Stimulated activated CD4-positive, alpha-beta T cell treated with anti-CD3 and anti-CD28 coated beads, Interleukin-2, amount 100 ng/mL, for 48 hours (primary cell): Measurements from ENCODE around the gene GALNTL6.
"Not testable (repeated sequence)": the region's sequence is repeated elsewhere in the genome, so short reads cannot be mapped to it uniquely, and the experiment has no call there.

Source experiments
- DNase-seq, 2 donors: peaks; one replicate each; pipeline ENCODE4 v3.0.0-alpha.2; 2020

Gene GALNTL6

DNA sequence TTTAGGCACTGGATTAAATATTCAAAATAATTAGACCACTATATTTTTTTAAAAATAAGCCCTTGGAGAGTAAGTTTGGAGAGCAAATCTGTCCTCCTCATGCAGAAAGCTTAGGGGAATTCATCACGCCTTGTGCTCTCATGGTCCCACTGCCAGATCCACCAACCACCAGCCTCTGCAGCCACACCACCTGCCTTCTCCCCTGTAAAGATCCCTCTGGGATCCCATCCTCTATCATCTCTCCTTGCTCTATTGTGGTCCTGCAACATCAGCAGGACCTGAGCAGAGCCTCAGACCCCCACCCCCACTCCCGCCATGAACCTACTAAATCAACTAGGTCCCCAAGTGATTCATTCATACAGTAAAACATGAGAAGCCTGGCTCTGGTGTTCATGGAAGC, 872.8 kb downstream of the GALNTL6 start:
- DNase-seq = no peak

DNA sequence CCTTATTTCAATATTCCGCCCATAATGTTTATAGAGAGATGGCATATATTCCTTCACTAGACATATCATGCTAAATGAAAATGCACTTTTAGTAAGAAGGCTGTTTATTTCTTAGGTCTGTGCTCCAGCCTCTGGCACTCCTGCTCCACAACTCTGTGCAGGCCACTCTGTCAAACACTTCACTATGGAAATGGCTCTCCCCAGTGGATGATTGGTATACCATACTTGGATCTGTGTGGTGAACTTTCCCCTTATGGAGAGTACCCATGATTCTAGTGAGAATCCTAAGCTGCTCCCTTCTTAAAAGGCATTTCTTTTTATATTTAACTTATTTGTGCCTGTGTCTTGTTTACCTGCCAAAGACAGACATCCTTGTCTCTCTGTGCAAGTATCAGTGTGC, 875.3 kb downstream of the GALNTL6 start:
- DNase-seq = no peak

DNA sequence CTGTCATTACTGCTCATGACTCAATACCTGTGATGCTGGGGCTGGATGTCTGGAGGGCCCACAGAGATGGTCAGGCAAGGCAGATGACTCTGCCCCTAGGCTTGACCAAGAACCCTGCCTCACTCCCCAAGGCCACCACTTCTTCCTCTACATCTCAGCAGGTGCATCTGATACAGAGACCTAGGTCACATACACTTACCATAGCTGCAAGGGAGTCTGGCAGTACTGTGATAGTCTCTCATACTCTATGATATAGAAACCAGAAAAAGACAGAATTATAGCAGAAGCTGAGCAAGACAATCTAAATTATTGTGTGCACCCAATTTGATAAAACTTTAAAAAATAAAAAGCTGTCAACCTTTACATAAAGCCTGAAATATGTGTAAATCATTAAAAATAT, 878.3 kb downstream of the GALNTL6 start:
- DNase-seq = no peak

DNA sequence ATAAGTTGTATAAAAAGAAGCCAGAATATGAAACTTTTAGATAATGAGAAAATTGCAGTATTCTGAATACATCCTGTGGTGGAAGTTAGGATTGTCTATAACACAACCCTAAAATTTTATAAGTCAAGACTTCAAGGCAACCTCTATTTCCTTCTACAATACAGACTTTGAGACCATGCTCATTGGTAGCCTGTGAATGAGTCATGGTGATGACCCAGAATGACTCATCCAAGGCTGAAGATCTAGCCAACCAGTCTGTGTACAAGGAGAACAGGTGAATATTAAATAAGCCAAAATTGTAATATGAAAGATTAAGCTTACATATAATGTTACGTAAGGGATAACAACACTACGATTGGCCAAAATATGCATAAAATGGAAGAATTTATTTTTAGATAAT, 879.5 kb downstream of the GALNTL6 start:
- no peak for DNase-seq

DNA sequence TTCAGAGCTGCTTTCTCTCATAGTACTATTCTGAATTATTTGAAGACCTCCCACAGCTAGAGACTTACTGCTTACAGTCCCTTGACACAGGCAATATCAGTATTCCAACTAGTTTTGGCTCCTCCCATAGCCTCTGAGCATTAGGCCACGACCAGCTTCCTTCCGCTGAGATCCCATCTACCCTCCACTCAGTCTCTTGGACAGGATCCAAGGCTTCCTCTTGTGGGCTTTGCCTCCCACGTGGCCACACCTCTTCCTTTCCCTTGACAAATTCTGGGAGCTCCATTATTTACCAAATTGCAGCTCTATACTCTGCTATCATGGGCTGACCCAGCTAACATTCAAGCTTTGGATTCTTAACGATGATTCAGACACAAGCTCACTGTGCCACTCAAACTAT, 885.1 kb downstream of the GALNTL6 start:
- no peak for DNase-seq

DNA sequence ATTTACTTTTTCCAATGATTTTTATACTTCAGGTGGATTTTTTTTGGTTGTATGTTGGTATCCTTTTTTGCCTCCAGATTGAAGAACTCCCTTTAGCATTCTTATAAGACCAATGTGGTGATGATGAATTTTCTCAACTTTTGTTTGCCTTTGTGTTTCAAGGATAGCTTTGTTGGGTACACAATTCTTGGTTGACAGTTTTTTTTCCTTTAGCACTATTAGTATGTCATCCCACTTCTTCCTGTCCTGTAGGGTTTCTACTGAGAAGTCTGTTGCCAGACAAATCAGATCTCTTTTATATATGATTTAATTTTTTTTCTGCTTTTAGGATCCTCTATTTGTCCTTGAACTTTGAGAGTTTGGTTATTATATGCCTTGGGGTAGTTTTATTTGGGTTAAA, 892.4 kb downstream of the GALNTL6 start:
- DNase-seq = no peak

DNA sequence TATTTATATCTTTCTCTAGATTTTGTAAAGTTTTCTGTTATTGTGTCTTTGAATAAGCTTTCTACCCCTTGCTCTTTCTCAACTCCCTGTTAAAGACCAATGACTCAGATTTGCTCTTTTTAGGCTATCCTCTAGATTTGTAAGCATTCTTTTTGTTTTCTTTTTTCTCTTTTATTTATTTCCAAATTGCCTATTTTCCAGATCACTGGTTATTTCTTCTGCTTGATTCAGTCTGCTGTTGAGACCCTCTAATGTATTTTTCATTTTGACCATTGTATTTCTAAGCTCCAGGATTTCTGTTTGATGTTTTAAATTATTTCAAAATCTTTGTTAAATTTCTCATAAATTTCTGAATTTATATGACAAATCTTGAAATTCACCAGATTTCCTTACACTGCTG, 892.8 kb downstream of the GALNTL6 start:
- no peak for DNase-seq

DNA sequence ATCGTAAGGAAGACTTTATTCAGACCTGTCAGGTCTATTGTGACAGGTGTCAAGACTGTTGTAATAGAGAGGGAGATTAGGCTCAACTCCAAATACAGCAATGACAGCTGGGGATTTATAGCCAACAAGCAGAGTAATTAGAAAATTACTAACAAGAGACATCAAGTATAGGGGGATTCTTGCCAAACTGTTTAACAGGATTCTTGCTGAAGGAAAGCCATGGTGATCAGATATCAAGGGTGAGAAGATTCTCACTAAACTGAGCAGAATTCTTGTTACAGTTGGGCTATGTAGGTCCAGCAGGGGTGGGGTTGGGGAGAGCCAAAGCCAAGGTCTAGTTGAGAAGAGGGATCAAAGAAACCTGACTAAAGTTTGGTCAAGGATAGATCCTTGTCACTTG, 894.4 kb downstream of the GALNTL6 start:
- DNase-seq = no peak

DNA sequence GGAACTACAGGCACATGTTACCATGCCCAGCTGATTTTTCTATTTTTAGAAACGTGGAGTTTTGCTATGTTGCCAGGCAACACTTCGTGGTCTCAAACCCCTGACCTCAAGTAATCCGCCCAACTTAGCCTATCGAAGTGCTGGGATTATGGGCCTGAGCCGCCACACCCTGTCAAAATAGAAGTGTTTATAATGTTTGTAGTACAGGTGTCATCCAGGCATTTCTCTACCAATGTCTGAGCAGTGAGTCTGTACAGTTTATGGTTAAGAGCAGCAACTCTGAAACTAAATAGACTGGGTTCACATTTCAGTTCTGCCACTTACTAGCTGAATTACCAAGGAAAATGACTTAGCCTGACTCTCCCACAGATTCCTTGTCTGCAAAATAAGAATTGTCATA, 895.0 kb downstream of the GALNTL6 start:
- DNase-seq = no peak

DNA sequence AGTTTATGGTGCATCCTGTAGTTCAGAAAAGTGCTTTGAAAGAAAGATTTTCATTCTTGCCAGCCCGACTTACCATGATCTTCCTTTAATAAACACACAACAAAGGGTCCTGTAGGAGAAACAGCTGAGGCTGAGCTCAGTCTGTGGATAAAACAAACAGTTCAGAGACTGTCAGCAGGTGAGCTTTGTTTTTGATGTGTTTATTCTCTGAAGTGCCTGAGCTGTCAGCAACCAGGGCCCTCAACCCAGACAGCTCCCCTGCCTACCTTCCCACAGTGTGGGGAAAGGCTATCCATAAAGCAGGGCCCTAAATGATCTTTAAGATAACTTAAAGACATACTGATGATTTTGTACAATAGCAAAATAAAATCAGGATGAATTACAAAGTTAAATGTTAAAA, 896.2 kb downstream of the GALNTL6 start:
- no peak for DNase-seq

DNA sequence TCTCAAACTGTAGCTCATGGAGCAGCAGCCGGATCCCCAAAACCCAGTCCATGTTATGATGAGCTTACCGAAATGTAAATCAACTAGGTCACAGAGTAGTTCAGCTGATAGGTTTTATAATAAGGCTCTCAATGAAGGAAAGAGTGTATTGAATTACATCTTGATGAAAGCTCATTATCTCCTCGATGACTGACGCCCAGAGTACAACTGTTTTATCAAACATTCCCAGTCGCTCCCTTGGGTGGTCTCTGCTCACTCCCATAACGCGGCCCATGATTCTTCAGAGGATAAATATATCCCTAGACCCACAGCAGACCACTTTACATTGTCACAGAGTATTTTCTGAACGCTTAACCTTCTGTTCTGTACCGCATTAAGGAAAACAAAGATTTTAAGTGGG, 903.1 kb downstream of the GALNTL6 start:
- DNase-seq = no peak

DNA sequence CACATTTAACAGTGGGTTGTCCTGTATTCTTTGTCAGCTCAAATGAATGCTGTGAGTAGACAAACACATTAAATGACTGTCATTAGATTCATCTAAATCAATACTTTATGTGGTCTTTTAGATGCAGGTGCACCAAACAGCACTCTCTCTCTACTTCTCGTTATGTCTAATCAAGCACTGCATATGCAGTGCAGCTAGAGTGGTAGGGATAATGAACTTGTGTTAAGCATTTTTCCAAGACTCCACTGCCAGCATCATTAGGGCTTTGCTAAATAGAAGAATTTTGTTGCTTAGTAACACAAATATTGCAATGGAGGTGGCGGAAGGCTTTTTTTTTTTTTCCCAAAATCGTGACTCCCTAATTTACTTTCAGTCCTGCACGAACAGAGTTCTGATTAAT, 908.5 kb downstream of the GALNTL6 start:
- no peak for DNase-seq

DNA sequence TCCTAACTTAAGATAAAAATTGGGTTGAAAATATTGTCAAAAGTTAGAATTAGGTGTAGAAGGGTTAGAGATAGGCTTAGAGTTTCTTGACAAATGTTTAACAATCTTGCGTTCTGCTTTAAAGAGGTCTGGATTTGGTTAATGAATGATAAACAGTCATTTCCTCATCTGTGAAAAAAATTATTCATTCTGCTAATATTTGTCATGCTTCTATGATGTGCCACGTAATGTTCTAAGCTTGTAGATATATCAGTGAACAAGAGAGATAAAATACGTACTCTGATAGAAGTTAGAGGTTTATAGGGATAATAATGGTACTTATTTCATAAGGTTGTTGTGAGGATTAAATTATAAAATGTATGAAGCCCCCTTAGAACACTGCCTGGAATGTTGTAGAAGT, 912.4 kb downstream of the GALNTL6 start:
- no peak for DNase-seq

DNA sequence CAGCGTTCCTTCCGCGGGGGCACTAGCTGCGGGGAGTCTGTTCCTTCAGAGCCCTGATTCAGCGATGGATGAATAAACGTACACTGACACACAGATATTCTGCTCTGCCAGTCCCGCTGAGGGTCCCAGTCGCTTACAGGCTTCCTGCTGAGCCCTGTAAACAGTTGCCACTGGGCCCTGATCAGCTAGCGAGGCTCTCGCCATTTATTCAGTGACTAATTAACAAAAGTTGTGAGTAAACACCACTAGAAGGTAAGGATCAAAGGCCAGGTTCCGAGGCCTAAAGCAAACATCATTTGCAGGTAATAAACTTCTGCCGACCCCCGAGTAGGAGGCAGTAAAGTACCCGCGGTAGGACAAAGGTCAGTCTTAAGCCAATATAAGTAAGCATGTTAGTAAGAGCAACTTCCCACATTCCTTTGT, 912.8 kb downstream of the GALNTL6 start:
- DNase-seq = no peak

DNA sequence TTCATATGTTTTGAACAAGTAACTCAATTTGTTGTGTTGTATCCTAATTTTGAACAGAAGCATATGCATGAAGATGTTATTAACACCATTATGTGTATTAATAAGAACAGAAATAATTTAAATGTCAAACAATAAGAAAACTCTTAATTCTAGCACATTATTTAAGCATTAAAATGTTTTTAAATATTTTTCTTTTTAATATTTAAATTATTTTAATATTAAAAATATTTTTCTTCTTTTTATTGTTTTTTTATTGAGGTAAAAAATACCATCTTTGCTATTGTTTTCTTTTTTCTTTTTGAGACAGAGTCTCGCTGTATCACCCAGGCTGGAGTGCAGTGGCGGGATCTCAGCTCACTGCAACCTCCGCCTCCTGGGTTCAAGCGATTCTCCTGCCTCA, 914.4 kb downstream of the GALNTL6 start:
- no peak for DNase-seq

DNA sequence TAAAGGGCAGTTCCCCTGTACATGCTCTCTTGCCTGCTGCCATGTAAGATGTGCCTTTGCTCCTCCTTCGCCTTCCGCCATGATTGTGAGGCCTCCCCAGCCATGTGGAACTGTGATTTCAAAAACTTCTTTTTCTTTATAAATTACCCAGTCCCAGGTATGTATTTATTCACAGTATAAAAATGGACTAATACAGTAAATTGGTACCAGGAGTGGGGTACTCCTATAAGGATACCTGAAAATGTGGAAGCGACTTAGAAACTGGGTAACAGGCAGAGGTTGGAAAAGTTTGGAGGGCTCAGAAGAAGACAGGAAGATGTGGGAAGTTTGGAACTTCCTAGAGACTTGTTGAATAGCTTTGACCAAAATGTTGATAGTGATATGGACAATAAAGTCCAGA, 920.4 kb downstream of the GALNTL6 start:
- not testable (repeated sequence) for DNase-seq

DNA sequence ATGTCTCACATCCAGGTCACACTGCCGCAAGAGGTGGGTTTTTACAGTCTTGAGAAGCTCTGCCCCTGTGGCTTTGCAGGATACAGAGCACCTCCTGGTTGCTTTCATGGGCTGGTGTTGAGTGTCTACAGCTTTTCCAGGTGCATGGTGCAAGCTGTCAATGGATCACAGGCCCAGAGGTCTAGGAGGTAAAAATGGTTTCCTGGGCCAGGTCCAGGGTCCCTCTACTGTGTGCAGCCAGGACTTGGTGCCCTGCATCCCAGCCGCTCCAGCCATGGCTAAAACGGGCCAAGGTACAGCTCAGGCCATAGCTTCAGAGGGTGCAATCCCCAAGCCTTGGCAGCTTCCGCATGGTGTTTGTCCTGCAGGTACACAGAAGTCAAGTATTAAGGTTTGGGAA, 921.4 kb downstream of the GALNTL6 start:
- DNase-seq = no peak

DNA sequence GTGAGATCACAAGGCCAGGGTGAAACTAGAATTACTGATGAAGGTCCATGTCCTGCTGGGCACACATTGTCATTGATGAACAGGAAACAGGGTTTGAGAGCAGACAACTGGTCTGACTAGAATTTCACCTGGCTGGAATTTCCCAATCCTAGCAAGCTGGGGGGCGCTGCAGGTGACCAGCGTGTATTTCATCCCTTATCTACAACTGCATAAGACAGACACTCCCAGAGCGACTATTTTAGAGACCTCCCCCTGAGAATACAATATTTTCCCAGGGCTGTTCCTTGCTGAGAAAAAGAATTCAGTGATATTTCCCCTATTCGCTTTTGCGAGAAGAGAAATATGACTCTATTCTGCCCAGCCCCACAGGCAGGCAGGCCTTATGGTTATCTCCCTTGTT, 922.8 kb downstream of the GALNTL6 start:
- no peak for DNase-seq

DNA sequence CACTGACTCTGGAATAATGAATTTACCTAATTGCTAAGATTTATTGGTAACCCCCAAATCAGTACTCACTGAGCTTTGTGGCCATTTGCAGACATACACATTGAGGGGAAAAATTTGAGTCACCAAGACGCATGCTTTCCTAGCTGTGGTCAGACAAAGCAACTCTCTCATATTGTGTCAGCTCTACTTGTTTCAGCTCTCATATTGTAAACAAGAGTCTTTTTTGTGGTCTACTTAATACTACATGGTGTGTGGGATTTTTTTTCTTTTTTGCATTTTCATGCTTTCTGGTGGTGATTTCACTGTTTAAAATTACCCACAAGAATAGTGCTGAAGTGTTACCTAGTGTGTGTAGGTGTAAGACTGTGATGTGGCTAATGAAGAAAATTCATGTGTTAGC, 927.2 kb downstream of the GALNTL6 start:
- DNase-seq = no peak

DNA sequence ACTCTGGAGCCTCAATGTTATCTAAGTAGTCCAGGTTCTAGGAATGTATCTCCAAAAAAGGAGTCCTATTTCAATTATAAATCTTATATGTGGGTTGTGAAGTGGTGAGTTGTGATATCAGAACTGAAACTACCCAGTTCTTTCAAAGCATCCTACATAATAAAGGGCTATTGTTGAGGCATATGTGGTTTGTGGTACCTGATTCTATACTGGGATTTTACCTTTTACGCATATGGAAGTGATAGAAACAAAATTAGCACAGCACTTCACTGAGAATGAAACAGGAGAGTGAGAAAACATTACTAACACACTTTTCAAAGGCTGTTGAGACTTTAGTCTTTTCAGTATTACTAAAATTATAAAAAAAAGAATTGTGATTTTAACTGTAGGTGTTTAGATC, 937.7 kb downstream of the GALNTL6 start:
- no peak for DNase-seq

DNA sequence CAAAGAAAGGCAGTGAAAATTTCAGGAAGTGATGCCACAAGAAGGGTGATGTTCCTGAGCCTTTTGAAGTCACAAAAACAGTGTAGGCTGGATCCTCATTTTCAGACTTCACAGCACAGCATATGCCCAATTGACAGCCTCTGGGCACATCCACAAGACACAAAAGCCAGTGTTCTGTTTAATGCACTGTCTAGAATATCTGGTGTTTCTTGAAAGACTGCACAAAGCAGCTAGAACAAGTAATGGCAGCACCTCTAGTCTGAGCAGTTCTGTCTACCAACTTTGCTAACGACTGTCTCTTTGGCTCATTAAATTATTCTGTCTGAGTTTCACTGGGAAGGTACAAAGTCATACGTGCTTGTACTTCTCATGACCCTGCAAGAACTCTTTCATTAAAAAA, 938.3 kb downstream of the GALNTL6 start:
- no peak for DNase-seq

DNA sequence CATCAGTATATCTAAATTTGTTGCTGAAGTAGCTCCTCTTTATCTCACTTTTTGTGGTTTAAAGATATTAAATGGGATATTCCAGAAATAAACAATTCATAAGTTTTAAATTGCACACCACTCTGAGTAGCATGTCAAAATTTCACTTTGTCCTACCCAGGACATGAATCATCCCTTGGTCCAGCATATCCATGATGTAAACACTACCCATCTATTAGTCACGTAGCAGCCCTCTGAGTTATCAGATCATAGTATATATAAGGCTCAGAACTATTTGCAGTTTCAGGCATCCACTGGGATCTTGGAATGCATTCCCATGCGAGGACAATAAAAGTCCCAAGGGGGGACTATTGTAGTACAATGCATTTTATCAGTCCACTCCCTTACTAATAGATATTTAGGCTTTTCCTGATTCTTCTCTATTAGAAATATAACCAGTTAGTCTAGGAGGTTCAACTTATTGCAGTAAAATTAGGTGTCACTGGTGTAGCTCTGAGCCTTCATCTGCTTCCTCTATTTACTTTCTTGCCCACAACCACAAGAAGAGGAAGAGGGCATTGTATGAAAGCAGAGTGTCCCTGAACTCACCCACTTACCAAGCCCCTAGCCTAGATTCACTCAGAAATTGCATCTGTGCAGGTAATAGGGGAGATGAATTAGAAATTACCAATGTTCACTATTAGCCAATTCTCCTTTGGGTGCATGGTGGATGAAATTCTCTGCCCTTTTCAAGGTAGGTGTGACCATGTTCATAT, 945.6 kb downstream of the GALNTL6 start:
- no peak for DNase-seq

DNA sequence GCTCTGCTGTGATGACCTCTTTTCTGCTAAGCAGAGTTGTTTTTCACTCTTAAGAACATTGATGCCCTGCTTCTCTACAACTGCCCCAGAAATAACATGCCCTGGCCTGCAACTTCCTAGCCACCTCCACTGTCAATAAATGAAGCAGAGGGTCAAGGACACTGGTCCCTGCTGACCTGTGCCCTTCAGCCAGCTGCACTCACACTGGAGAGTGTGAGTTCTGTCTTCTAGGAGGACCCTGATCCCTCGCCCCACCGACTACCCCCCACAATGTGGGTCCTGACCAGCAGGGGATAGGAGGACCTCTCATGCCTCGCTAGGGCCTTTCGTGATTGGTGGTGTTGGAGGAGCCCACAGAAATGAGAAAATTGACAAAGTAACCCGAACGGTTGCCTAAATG, 947.3 kb downstream of the GALNTL6 start:
- DNase-seq = no peak

DNA sequence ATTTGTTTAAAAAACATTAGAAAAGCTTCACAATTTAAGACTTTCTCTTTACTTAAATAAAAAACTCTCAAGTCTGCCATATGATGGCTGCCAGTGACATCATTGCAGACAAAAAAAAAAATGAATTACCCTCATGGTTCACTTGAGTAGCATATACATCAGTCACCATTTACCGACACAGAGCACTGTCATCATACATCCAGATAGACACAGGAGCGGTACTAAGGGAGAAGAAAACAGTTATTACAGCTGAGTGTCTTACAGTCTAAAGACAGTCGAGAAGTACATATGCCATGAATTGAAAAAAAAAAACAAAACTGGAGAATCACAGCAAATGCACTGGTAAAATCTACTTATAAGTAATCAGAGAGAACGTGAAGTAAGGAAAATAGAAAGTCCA, 949.7 kb downstream of the GALNTL6 start:
- DNase-seq = no peak

DNA sequence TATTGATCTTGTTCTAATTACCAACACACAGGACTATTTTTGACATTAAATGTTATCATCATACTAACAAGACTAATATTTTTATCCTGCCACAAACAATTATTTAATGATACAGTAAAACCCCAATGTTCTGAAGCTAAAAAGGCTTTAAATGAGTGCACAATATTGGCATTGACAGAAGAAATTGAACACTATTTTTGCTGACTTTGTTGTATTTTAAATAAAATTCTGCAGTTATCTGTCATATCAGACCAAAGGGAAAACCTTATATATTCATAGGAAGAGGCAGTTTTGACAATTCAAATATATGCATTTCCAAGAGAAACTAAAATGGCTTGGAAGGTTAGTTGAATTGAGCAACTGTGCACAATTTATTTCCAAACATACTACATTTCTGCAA, 957.6 kb downstream of the GALNTL6 start:
- no peak for DNase-seq

DNA sequence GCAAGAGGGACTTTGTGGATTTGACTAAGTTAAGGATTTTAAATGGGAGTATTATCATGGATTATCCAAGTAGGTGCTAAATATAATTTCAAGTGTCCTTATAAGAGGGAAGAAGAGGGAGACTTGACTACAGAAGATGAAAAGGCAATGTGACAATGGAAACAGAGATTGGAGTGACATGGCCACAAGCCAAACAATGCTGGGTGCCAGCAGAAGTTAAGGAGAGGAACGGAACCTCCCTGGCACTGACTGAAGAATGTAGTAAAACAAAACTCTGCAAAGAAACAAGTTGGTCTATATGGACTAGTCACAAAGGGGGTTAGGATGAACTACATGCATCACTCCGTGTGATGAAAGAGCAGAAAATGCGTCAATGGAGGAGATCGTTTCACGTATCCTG, 959.6 kb downstream of the GALNTL6 start:
- no peak for DNase-seq
